ENCODE results near the gene ANKFN1.

DNA sequence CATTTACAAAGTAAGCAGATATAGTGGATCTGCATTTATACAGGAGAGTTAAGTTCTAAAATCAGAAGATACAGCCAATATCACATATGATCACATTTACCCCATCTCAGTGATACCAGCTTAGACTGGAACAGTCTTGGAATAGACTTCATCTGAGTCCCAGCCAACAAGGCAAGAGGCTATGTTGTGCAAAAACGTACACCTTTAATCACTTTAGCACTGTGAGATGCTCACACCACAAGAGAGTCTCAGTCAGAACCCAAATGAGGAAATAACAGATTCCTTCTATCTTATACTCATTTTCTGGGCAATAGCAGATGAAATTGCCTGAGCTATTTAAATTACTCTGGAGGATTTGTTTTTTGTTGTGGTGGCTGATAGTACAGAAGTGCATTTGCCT, 145.6 kb downstream of the ANKFN1 start:
- TF ChIP-seq, protein P1, sequence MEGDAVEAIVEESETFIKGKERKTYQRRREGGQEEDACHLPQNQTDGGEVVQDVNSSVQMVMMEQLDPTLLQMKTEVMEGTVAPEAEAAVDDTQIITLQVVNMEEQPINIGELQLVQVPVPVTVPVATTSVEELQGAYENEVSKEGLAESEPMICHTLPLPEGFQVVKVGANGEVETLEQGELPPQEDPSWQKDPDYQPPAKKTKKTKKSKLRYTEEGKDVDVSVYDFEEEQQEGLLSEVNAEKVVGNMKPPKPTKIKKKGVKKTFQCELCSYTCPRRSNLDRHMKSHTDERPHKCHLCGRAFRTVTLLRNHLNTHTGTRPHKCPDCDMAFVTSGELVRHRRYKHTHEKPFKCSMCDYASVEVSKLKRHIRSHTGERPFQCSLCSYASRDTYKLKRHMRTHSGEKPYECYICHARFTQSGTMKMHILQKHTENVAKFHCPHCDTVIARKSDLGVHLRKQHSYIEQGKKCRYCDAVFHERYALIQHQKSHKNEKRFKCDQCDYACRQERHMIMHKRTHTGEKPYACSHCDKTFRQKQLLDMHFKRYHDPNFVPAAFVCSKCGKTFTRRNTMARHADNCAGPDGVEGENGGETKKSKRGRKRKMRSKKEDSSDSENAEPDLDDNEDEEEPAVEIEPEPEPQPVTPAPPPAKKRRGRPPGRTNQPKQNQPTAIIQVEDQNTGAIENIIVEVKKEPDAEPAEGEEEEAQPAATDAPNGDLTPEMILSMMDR (IDR thresholded peaks at IDR 0.05): no peak
- TF ChIP-seq, protein P2, sequence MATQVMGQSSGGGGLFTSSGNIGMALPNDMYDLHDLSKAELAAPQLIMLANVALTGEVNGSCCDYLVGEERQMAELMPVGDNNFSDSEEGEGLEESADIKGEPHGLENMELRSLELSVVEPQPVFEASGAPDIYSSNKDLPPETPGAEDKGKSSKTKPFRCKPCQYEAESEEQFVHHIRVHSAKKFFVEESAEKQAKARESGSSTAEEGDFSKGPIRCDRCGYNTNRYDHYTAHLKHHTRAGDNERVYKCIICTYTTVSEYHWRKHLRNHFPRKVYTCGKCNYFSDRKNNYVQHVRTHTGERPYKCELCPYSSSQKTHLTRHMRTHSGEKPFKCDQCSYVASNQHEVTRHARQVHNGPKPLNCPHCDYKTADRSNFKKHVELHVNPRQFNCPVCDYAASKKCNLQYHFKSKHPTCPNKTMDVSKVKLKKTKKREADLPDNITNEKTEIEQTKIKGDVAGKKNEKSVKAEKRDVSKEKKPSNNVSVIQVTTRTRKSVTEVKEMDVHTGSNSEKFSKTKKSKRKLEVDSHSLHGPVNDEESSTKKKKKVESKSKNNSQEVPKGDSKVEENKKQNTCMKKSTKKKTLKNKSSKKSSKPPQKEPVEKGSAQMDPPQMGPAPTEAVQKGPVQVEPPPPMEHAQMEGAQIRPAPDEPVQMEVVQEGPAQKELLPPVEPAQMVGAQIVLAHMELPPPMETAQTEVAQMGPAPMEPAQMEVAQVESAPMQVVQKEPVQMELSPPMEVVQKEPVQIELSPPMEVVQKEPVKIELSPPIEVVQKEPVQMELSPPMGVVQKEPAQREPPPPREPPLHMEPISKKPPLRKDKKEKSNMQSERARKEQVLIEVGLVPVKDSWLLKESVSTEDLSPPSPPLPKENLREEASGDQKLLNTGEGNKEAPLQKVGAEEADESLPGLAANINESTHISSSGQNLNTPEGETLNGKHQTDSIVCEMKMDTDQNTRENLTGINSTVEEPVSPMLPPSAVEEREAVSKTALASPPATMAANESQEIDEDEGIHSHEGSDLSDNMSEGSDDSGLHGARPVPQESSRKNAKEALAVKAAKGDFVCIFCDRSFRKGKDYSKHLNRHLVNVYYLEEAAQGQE (IDR thresholded peaks at IDR 0.05; ENCODE audit: insufficient read depth in 1 of 2, low read depth in 2 of 2, low read length in 1 of 2): no peak
- TF ChIP-seq SIN3A (IDR thresholded peaks at IDR 0.05; ENCODE audit: borderline replicate concordance, insufficient read depth, low read depth, low read length) (no peak), TCF7L2 (IDR thresholded peaks at IDR 0.05; ENCODE audit: low read depth, low read length) (no peak)
